Parathyroid adenoma (tissue), 2 donors: ENCODE measurements around the gene BPIFA2.

Source experiments
- H2AFZ ChIP-seq: fragments of 300-600 bp; sonication (generic); one replicate; pipeline ENCODE4 v1.7.0; 2017; ENCODE audit warnings: antibody characterized with exemption, mild to moderate bottlenecking
- H3K27ac ChIP-seq: fragments of 300-600 bp; sonication (generic); one replicate; pipeline ENCODE4 v1.7.0; 2017
- H3K27me3 ChIP-seq: fragments of 300-600 bp; sonication (generic); one replicate; pipeline ENCODE4 v1.7.0; 2017; ENCODE audit warnings: low read length; ENCODE audit not compliant: control insufficient read depth, insufficient read depth
- H3K36me3 ChIP-seq: fragments of 300-600 bp; sonication (generic); one replicate; pipeline ENCODE4 v1.7.0; 2017; ENCODE audit warnings: low read length; ENCODE audit not compliant: control insufficient read depth, insufficient read depth
- H3K4me1 ChIP-seq: fragments of 300-600 bp; sonication (generic); one replicate; pipeline ENCODE4 v1.7.0; 2017; ENCODE audit warnings: control low read depth
- H3K4me2 ChIP-seq: fragments of 300-600 bp; sonication (generic); one replicate; pipeline ENCODE4 v1.7.0; 2017; ENCODE audit warnings: low read length
- H3K4me3 ChIP-seq: fragments of 300-600 bp; sonication (generic); one replicate; pipeline ENCODE4 v1.7.0; 2017; ENCODE audit warnings: low read depth, low read length
- H3K79me2 ChIP-seq: fragments of 300-600 bp; sonication (generic); one replicate; pipeline ENCODE4 v1.7.0; 2017; ENCODE audit warnings: control low read depth
- H3K9ac ChIP-seq: fragments of 300-600 bp; sonication (generic); one replicate; pipeline ENCODE4 v1.7.0; 2017; ENCODE audit warnings: mild to moderate bottlenecking
- H3K9me3 ChIP-seq: fragments of 300-600 bp; sonication (generic); one replicate; pipeline ENCODE4 v1.7.0; 2017; ENCODE audit warnings: low read length; ENCODE audit not compliant: control insufficient read depth
- TF ChIP-seq, protein P1 (sequence below): fragments of 300-600 bp; sonication (generic); IDR thresholded peaks from one replicate; pipeline ENCODE4 v1.7.0; 2017; ENCODE audit warnings: antibody characterized with exemption, mild to moderate bottlenecking
- donor health status: primary hyperparathyroidism.

Gene BPIFA2

GRCh38 chr20:33145521-33145920 lies 22.4 kb upstream of the BPIFA2 start:
- no peaks in the 10 kb centered on the region for H3K27me3 ChIP-seq
- H3K36me3 ChIP-seq = no peaks in the 10 kb centered on the region
- H2AFZ ChIP-seq = no peak overlapping the region
- no peak overlapping the region for H3K4me3 ChIP-seq
- H3K9me3 ChIP-seq = no peaks in the 10 kb centered on the region
- no peak overlapping the region for H3K9ac ChIP-seq
- TF ChIP-seq, protein P1, sequence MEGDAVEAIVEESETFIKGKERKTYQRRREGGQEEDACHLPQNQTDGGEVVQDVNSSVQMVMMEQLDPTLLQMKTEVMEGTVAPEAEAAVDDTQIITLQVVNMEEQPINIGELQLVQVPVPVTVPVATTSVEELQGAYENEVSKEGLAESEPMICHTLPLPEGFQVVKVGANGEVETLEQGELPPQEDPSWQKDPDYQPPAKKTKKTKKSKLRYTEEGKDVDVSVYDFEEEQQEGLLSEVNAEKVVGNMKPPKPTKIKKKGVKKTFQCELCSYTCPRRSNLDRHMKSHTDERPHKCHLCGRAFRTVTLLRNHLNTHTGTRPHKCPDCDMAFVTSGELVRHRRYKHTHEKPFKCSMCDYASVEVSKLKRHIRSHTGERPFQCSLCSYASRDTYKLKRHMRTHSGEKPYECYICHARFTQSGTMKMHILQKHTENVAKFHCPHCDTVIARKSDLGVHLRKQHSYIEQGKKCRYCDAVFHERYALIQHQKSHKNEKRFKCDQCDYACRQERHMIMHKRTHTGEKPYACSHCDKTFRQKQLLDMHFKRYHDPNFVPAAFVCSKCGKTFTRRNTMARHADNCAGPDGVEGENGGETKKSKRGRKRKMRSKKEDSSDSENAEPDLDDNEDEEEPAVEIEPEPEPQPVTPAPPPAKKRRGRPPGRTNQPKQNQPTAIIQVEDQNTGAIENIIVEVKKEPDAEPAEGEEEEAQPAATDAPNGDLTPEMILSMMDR = no peak
- no peak overlapping the region for H3K27ac ChIP-seq
- no peak overlapping the region for H3K4me2 ChIP-seq
- H3K79me2 ChIP-seq = no peaks in the 10 kb centered on the region
- no peaks in the 10 kb centered on the region for H3K4me1 ChIP-seq

- Histone ChIP-seq H3K9me3 (no peaks in the 10 kb centered on the region), H3K79me2 (no peaks in the 10 kb centered on the region), H3K27me3 (no peaks in the 10 kb centered on the region), H3K4me1 (no peaks in the 10 kb centered on the region), H3K4me2 (no peak overlapping the region), H3K27ac (no peak overlapping the region), H3K9ac (no peak overlapping the region), H2AFZ (no peak overlapping the region), H3K4me3 (no peak overlapping the region), H3K36me3 (no peaks in the 10 kb centered on the region)
- TF ChIP-seq, protein P1 = no peak
Measured at GRCh38 chr20:33147299-33147698, 20.7 kb upstream of the BPIFA2 start.

DNA sequence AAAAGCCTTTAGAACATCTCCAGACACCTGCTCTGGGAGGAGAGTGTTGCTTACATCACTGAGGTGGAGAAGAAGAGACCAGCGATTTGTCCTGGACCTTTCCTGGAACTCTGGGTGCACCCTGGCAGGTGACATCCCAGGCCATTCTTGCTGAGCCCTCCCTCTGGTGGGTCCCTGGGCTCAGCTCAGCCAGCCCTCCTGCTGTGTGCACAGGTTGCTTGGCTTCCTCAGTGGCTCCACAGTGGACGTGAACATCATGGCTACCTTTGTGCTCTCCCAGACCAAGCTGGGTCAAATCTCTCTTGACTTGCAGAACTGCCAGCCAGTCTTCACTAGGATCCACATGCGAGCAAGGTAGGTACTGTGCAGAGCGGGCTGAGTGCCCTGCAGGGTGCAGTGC lies 19.9 kb upstream of the BPIFA2 start:
- Histone ChIP-seq H3K36me3 (no peaks in the 10 kb centered on the region), H3K4me1 (no peaks in the 10 kb centered on the region), H3K4me3 (no peak overlapping the region), H3K27ac (no peak overlapping the region), H3K4me2 (no peak overlapping the region), H3K9me3 (no peaks in the 10 kb centered on the region), H3K27me3 (no peaks in the 10 kb centered on the region), H3K79me2 (no peaks in the 10 kb centered on the region), H3K9ac (no peak overlapping the region), H2AFZ (no peak overlapping the region)
- TF ChIP-seq, protein P1 = no peak

DNA sequence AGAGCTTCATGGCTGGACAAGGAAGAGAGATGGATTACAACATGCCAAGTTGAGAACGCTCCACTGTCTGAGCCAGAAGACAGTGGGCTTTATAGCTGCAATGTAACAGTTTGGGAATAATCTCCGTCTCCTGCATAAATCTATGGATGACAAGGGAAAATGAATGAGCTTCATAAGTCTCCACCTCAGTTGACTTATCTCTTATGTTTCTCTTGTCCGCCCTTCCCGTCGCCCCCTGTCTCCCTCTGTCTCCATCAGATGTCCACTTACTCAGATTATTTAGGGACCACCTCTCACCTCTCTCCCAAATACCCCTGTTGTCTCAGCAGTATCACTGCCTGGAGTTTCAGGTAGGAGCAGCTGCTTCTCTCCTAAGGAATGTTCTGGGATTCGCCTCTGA lies 13.7 kb upstream of the BPIFA2 start:
- no peaks in the 10 kb centered on the region for H3K4me1 ChIP-seq
- no peaks in the 10 kb centered on the region for H3K9me3 ChIP-seq
- TF ChIP-seq, protein P1 = no peak
- no peak overlapping the region for H3K4me3 ChIP-seq
- no peaks in the 10 kb centered on the region for H3K27me3 ChIP-seq
- H3K79me2 ChIP-seq = no peaks in the 10 kb centered on the region
- no peak overlapping the region for H2AFZ ChIP-seq
- no peak overlapping the region for H3K4me2 ChIP-seq
- no peak overlapping the region for H3K27ac ChIP-seq
- H3K36me3 ChIP-seq = no peaks in the 10 kb centered on the region
- no peak overlapping the region for H3K9ac ChIP-seq

- H3K4me1 ChIP-seq = no peaks in the 10 kb centered on the region
- TF ChIP-seq, protein P1 = no peak
- H3K4me2 ChIP-seq = no peak overlapping the region
- no peaks in the 10 kb centered on the region for H3K27me3 ChIP-seq
- H3K9ac ChIP-seq = no peak overlapping the region
- no peak overlapping the region for H3K27ac ChIP-seq
- H2AFZ ChIP-seq = no peak overlapping the region
- H3K9me3 ChIP-seq = no peaks in the 10 kb centered on the region
- no peaks in the 10 kb centered on the region for H3K36me3 ChIP-seq
- no peaks in the 10 kb centered on the region for H3K79me2 ChIP-seq
- no peak overlapping the region for H3K4me3 ChIP-seq
Measured at GRCh38 chr20:33158637-33159385, 9.1 kb upstream of the BPIFA2 start.
